NCI-H2107 treated with DMSO at 0.1 percent for 48 hours (cell line): ENCODE measurements around the gene MACROD1.

Source experiments
- DNase-seq: peaks from one replicate; lab custom pipeline; 2025; ENCODE audit not compliant: unreplicated experiment; lab: John Stamatoyannopoulos, UW

The MACROD1 gene

GRCh38 chr11:64037027-64037634 lies 128.8 kb downstream of the MACROD1 start:
- DNase-seq = no peak

GRCh38 chr11:64036087-64037026 lies 129.6 kb downstream of the MACROD1 start:
- no peak for DNase-seq

- no peak for DNase-seq
These were observed 130.3 kb downstream of the MACROD1 start, which contains the start of gene FLRT1 for GRCh38 chr11:64035576-64035975. FLRT1 (plus strand) TSS chr11:64035931; CDS start chr11:64116268, 80,337 bp downstream.

DNA sequence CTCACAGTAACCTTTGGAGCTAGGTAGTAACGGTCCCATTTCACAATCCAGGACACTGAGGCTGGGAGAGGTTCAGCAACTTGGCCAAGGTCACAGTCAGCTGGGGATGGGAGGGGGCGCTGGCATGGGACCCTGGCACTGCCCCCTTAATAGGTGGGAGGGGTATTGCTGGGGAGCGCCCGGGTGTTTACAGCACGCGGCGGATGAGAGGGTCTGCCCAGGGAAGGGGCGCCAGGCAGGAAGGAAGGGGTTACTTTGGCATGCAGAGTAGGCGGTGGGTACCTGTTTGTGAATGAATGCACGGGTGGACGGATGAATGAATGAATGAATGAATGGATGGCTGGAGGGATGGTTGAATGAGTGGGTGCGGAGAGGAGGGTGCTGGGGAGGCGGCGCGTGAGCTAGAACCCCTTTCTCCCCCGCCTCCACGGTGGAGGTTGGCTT lies 130.8 kb downstream of the MACROD1 start:
- no peak for DNase-seq

- no peak for DNase-seq
These were observed 131.5 kb downstream of the MACROD1 start for GRCh38 chr11:64034411-64034811.

GRCh38 chr11:64032050-64032449 lies 133.9 kb downstream of the MACROD1 start:
- no peak for DNase-seq

DNA sequence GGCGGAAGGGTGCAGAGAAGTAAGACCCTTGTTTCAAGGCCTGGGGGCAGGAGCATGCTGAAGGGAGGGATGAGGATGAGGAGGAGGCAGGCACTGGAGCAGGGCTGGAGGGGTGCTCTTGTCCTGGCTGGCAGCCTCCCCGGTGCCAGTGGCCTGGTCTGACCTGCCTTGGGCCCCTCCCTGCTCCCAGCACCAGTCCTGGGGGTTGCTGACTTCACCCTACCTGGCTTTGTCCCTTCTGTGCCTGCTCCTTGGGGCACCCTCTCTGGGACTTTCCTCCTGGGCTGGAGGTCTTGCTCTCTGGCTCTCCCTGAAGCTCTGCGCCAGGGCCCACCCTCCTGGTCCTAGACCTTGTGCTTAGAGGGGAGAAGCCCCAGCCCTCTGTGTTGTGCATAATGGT lies 134.9 kb downstream of the MACROD1 start:
- no peak for DNase-seq

DNA sequence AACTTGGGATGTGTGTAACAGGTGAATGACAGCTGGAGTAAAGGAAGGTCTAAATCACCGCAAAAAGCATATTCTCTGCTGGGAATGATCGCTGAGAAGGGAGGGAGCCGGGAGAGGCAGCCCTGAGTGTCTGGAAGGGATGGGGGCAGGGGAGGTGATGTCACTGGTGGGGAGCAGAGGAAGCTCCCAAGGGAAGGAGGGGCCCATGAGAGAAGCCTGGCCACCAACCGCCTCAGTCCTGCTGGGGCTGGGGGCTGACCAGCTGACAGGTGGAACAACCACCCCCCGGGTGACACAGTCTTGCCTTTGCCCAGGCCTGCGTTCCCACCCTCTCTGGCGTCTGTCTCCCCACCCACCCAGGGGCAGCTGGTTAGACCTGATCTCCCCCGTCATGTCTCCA lies 136.1 kb downstream of the MACROD1 start:
- no peak for DNase-seq

DNA sequence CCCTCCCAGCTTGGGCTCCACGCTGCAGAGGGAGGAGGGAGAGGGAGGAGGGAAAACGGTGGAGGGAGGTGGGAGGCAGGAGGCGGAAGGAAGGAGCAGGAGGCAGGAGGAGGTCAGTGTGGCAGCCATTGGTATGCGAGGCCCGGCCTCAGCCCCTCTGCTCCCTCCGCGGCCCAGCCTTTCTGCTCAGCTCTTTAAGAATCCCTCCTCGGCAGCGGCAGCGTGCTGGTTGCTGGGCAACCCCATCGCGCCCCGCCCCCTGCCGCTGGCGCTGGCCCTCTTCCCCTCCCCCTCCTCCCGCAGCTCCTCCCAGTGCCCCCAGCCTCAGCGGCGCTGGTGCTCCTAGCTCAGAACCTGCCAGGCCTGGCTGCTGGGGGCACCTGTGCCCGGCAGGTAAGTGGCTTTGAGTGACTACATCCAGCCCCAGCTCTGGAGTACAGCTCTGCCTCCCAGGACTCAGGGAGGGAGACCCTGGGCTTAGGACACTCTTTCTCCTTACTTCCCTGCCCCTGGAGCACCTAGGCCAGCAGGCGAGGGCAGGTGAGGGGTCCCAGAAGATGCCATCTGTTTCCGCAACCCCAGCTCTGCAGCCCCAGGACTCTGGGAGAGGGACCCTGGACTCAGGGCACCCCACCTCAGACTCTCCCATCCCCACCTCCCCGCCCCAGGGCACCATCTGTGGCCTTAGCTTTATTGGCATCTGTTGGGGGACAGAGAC lies 137.4 kb downstream of the MACROD1 start:
- peak; percentile 30 for DNase-seq

GRCh38 chr11:64027651-64028397 lies 138.1 kb downstream of the MACROD1 start:
- no peak for DNase-seq

DNA sequence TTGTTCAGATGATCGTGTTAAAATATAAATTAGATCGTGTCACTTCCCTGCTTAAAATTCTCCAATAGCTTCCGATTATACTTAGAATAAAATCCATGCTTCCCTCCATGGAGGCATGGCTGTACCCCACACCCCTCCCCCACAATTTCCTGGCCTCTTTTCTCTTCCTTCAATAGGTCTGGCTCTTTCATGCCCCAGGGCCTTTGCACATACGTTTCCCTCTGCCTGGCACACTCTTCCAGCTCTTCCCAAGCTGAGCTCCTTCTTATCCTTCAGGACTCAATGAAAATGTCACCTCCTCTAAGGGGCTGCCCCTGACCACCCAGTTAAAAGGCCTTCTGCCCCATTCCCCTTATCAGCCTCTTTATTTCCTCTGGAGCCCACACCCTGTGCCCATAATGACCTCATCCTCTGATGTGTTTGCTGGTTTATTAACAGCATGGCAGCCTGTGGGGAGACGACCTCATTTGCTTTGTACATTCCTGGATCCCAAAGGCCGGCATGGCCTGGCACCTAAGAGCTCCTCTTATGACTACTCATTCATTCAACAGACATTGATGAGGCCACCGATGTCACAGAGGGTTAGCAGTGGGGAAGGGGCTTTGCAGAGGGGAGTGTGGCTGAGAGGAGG lies 139.2 kb downstream of the MACROD1 start:
- no peak for DNase-seq

- no peak for DNase-seq
These were observed 140.7 kb downstream of the MACROD1 start for GRCh38 chr11:64025205-64025604.

DNA sequence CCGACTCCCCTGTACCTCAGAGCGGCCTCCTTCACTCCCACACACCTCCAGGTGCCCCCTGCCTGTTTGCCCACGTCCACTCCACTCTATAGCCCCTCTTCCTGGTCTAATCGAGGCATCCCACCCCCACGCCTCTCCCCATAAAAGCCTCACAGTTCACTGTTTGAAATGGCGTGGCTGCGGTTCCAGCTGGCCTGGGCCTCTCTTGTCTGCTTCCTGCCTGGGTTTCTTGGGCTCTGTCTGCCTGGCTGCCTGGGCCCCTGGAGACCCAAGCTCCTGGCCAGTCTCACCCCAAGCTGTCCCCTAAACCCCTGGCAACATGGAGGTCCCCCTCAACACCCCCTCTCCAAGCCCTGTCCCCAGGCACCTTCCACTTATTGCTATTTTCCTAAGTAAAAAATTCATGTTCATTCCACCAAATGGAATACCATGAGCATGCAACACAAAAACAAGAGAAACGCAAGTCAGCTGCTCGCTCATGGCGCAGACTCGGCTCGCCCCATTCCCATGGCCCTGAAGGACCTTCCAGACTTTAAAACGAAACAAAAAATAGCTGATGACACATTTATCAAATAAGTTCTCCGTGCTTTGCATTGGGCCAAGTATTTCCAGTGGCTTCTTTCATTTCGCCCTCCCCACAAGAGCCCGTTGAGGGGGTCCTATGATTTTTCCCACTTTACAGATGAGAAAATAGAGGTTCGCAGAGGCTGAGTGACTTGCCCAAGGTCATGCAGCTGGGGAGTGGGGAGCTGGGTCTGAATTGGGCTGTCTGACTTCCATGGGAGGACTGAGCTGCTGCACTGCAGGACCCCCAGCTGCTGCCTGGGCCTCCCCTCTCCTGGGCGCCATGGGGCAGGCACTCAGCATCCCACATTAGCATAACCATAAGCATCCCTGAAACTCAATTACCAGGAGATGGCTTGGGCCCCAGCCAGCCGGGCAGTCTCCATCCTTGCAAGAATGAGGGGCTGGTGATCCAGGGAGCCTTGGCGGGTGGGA lies 141.9 kb downstream of the MACROD1 start:
- no peak for DNase-seq

DNA sequence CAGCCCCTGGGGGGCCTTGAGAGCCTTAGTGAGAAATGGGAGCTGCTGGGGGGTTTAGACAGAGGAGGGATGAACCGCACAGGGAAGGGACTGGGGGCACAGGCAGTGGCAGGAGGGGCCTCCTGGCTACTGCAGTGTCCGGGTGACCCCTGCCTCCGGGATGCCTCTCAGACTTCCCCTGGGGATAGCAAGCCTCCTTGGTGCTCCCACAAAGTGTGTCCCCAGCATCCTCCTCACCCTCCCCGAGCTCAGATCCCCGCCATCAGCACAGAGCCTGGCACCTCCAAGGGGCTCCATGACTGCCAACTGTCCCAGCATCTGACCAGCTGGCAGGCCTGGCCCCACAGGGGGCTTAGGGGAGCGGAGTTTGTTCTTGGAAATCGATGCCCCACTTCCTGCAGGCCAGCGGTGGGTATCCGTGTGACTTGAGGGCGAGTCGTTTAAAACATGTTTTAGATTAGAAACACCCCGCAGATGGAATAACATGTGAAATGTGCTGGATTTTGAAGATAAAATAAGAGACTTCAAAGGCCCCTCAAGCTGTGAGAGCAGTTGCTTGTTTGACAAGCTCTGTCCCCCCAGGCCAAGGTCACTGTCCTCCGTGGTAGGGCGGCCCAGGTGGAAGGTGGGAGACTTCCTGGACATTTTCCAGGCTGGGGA lies 143.7 kb downstream of the MACROD1 start:
- no peak for DNase-seq

GRCh38 chr11:64021757-64022093 lies 144.2 kb downstream of the MACROD1 start:
- no peak for DNase-seq

DNA sequence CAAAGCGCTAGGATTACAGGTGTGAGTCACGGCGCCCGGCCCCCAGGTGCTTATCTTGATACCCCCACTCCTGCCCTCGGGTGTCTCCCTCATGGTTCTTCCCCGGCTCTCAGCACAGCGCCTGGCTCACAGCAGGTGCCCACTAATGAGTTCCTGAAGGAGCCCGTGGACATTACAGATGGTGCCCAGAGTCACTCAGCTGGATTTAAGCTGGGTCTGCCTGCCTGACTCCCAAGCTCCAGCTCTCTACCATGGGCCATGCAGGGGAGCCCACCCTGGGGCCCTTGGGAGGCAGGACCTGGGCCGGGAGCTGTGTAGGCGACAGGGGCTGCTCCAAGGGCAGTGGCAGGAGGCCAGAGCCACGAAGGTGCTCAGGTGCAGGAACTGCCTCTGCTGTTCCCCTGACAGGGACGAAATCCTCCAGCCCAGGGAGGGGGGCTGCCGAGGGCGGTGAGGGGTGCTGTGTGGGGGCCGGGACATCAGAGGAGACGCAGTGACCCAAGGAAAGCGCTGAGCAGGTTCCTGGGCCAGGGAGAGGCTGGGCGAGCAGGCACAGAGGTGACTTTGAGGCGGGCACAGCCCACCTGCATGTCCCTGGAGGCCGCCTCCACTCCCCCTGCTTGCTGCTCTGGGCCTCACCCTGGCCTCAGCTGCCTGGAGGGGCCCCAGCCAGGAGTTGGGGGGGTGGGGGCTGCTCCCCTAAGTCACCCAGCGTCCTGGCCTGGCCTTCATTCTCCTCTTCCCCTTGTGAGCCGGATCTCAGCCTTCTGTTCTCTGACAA lies 144.7 kb downstream of the MACROD1 start:
- DNase-seq = no peak

- DNase-seq = no peak
These were observed 146.5 kb downstream of the MACROD1 start for GRCh38 chr11:64019106-64020037.
